H9 (cell line): ENCODE measurements around the gene ERN1. TPM values are rescaled to one million over a fixed set of nuclear protein-coding genes. Genes with fewer than 3 reads are reported as not detected.

ENCODE experiments used
- DNase-seq: peaks from one replicate; pipeline ENCODE4 v3.0.0-alpha.2; 2017
- H2AFZ ChIP-seq: one replicate; pipeline ENCODE4 v1.6.1; 2013; ENCODE audit warnings: mild to moderate bottlenecking, low read length, control low read depth, moderate library complexity
- H2AK5ac ChIP-seq: 2 replicates; pipeline ENCODE4 v1.6.1; 2013; ENCODE audit warnings: low read length, control low read depth, mixed read lengths; ENCODE audit not compliant: insufficient read length
- H2BK120ac ChIP-seq: one replicate; pipeline ENCODE4 v1.6.1; 2013; ENCODE audit warnings: low read depth, mild to moderate bottlenecking, low read length, control low read depth, inconsistent platforms; ENCODE audit not compliant: poor library complexity, severe bottlenecking
- H2BK12ac ChIP-seq: 2 replicates; pipeline ENCODE4 v1.6.1; 2013; ENCODE audit warnings: low read length, control low read depth, mixed read lengths, low read depth; ENCODE audit not compliant: insufficient read length
- H2BK15ac ChIP-seq: 2 replicates; pipeline ENCODE4 v1.6.1; 2013; ENCODE audit warnings: low read depth, low read length, control low read depth
- H2BK20ac ChIP-seq: one replicate; pipeline ENCODE4 v1.6.1; 2013; ENCODE audit warnings: low read depth, mild to moderate bottlenecking, low read length, control low read depth, inconsistent platforms; ENCODE audit not compliant: poor library complexity, severe bottlenecking
- H2BK5ac ChIP-seq: 2 replicates; pipeline ENCODE4 v1.6.1; 2013; ENCODE audit warnings: low read length, control low read depth, mixed read lengths; ENCODE audit not compliant: insufficient read length
- H3K14ac ChIP-seq: 2 replicates; pipeline ENCODE4 v1.6.1; 2013; ENCODE audit warnings: low read length, control low read depth; ENCODE audit not compliant: insufficient read depth
- H3K18ac ChIP-seq: 2 replicates; pipeline ENCODE4 v1.6.1; 2013; ENCODE audit warnings: low read depth, mild to moderate bottlenecking, mixed read lengths, low read length, control low read depth; ENCODE audit not compliant: insufficient read length
- H3K23ac ChIP-seq: 2 replicates; pipeline ENCODE4 v1.6.1; 2013; ENCODE audit warnings: low read length, control low read depth, mixed read lengths, low read depth; ENCODE audit not compliant: insufficient read length
- H3K23me2 ChIP-seq: 2 replicates; pipeline ENCODE4 v1.6.1; 2013; ENCODE audit warnings: low read depth, mild to moderate bottlenecking, mixed read lengths, low read length, control low read depth; ENCODE audit not compliant: insufficient read length, poor library complexity, severe bottlenecking
- H3K27ac ChIP-seq: 2 replicates; pipeline ENCODE4 v1.5.1; 2013; ENCODE audit warnings: low read length, control low read depth, mixed read lengths, low read depth; ENCODE audit not compliant: insufficient read length
- H3K27me3 ChIP-seq: 2 replicates; pipeline ENCODE4 v1.6.1; 2013; ENCODE audit warnings: low read length, control low read depth, inconsistent platforms; ENCODE audit not compliant: insufficient read depth
- H3K4ac ChIP-seq: 2 replicates; pipeline ENCODE4 v1.6.1; 2013; ENCODE audit warnings: low read depth, mild to moderate bottlenecking, control low read depth, inconsistent platforms, low read length, moderate library complexity
- H3K4me1 ChIP-seq: 2 replicates; pipeline ENCODE4 v1.6.1; 2013; ENCODE audit warnings: low read length, control low read depth, inconsistent platforms; ENCODE audit not compliant: insufficient read depth
- H3K4me2 ChIP-seq: 2 replicates; pipeline ENCODE4 v1.6.1; 2013; ENCODE audit warnings: low read length, control low read depth, mixed read lengths; ENCODE audit not compliant: insufficient read length, insufficient read depth
- H3K56ac ChIP-seq: 2 replicates; pipeline ENCODE4 v1.6.1; 2013; ENCODE audit warnings: low read depth, mild to moderate bottlenecking, mixed read lengths, low read length, control low read depth; ENCODE audit not compliant: insufficient read length
- H3K79me1 ChIP-seq: 2 replicates; pipeline ENCODE4 v1.6.1; 2013; ENCODE audit warnings: low read depth, mild to moderate bottlenecking, moderate library complexity, low read length, control low read depth, inconsistent platforms; ENCODE audit not compliant: insufficient read depth, poor library complexity, severe bottlenecking
- H3K79me2 ChIP-seq: 2 replicates; pipeline ENCODE4 v1.6.1; 2013; ENCODE audit warnings: low read length, control low read depth, inconsistent platforms; ENCODE audit not compliant: insufficient read depth
- H3K9ac ChIP-seq: 2 replicates; pipeline ENCODE4 v1.6.1; 2013; ENCODE audit warnings: low read length, control low read depth, mixed read lengths; ENCODE audit not compliant: insufficient read length; ENCODE audit errors: extremely low read depth
- H3K9me3 ChIP-seq: one replicate; pipeline ENCODE4 v1.6.1; 2013; ENCODE audit warnings: low read depth, low read length, inconsistent platforms; ENCODE audit not compliant: control insufficient read depth
- H3T11ph ChIP-seq: one replicate; pipeline ENCODE4 v1.6.1; 2013; ENCODE audit warnings: mild to moderate bottlenecking, low read length, control low read depth, inconsistent platforms
- H4K20me1 ChIP-seq: one replicate; pipeline ENCODE4 v1.6.1; 2013; ENCODE audit not compliant: control insufficient read depth, insufficient read length, insufficient read depth
- H4K5ac ChIP-seq: 2 replicates; pipeline ENCODE4 v1.6.1; 2013; ENCODE audit warnings: low read depth, mild to moderate bottlenecking, mixed read lengths, low read length, control low read depth; ENCODE audit not compliant: insufficient read length
- H4K8ac ChIP-seq: replicated peaks from 2 replicates; pipeline ENCODE4 v1.6.1; 2013; ENCODE audit warnings: low read length, control low read depth, mixed read lengths, low read depth; ENCODE audit not compliant: insufficient read length
- H4K91ac ChIP-seq: 2 replicates; pipeline ENCODE4 v1.6.1; 2013; ENCODE audit warnings: low read depth, mild to moderate bottlenecking, moderate library complexity, mixed read lengths, low read length, control low read depth; ENCODE audit not compliant: insufficient read length
- H3K27ac Mint-ChIP-seq, 3 experiments: 2 replicates in 2 of 3; 3 replicates in 1 of 3; pipeline ENCODE4 v1.8.0; 2020 to 2021; ENCODE audit warnings: mixed read lengths in 3 of 3, mild to moderate bottlenecking in 1 of 3, moderate library complexity in 1 of 3
- H3K27me3 Mint-ChIP-seq: 2 replicates; pipeline ENCODE4 v1.8.0; 2021; ENCODE audit warnings: low read depth, mild to moderate bottlenecking, moderate library complexity, mixed read lengths
- H3K36me3 Mint-ChIP-seq, 3 experiments: 2 replicates in 2 of 3; 3 replicates in 1 of 3; pipeline ENCODE4 v1.8.0; 2020 to 2021; ENCODE audit warnings: low read depth in 3 of 3, mixed read lengths in 3 of 3; ENCODE audit not compliant: insufficient read depth in 1 of 3
- H3K4me1 Mint-ChIP-seq, 2 experiments: 2 replicates each; pipeline ENCODE4 v1.8.0; 2020; ENCODE audit warnings: mixed read lengths in 2 of 2
- H3K4me3 Mint-ChIP-seq, 2 experiments: 2 replicates in 1 of 2; 3 replicates in 1 of 2; pipeline ENCODE4 v1.8.0; 2020 to 2021; ENCODE audit warnings: mild to moderate bottlenecking in 2 of 2, mixed read lengths in 2 of 2, moderate library complexity in 1 of 2
- H3K9me3 Mint-ChIP-seq, 2 experiments: 2 replicates in 1 of 2; 3 replicates in 1 of 2; pipeline ENCODE4 v1.8.0; 2020; ENCODE audit warnings: mild to moderate bottlenecking in 2 of 2, mixed read lengths in 2 of 2, moderate library complexity in 1 of 2
- WGBS: extraction: QIAGEN DNeasy Blood & Tissue Kit; methylation state at CpG from one replicate; pipeline ENCODE4 v1.1.7; 2013; ENCODE audit warnings: missing lambda C conversion rate, low lambda C conversion rate, mixed read lengths; ENCODE audit not compliant: insufficient read length; ENCODE audit errors: extremely low coverage; 5-methylcytosine and 5-hydroxymethylcytosine counted together
- total RNA-seq: library from RNA; stranded (reverse); gene quantifications from 2 replicates; pipeline ENCODE4 v1.2.1, GENCODE V29; 2021
- TF ChIP-seq, protein P1 (sequence below): fragments of 200-600 bp; sonication (generic); conservative IDR thresholded peaks from 3 replicates; pipeline ENCODE4 v1.8.0; 2021; ENCODE audit warnings: antibody characterized with exemption, mild to moderate bottlenecking

ERN1 gene
- total RNA-seq, 1 experiment from 2014 or later: 5.0 TPM

- H3K18ac ChIP-seq: no peak overlapping the region
- no peak overlapping the region for H2BK12ac ChIP-seq
- H3K56ac ChIP-seq: no peak overlapping the region
- H3K4me1 ChIP-seq: peaks cover 5% of the 10 kb centered on the region; the same call in 1 of the 2 replicates
- peaks cover 0 to 3% of the 10 kb centered on the region in 2 experiments; a peak in 1 of 5 replicates for H3K9me3 Mint-ChIP-seq
- H4K91ac ChIP-seq: no peak overlapping the region
- H3K27me3 Mint-ChIP-seq: no peaks in the 10 kb centered on the region; the same call in 1 of the 2 replicates
- H2BK120ac ChIP-seq: no peak overlapping the region
- no peak overlapping the region for H3K4ac ChIP-seq
- no CpG with 5 or more reads among the region's 4 CpGs for WGBS
- no peak overlapping the region for H2BK5ac ChIP-seq
- TF ChIP-seq, protein P1, sequence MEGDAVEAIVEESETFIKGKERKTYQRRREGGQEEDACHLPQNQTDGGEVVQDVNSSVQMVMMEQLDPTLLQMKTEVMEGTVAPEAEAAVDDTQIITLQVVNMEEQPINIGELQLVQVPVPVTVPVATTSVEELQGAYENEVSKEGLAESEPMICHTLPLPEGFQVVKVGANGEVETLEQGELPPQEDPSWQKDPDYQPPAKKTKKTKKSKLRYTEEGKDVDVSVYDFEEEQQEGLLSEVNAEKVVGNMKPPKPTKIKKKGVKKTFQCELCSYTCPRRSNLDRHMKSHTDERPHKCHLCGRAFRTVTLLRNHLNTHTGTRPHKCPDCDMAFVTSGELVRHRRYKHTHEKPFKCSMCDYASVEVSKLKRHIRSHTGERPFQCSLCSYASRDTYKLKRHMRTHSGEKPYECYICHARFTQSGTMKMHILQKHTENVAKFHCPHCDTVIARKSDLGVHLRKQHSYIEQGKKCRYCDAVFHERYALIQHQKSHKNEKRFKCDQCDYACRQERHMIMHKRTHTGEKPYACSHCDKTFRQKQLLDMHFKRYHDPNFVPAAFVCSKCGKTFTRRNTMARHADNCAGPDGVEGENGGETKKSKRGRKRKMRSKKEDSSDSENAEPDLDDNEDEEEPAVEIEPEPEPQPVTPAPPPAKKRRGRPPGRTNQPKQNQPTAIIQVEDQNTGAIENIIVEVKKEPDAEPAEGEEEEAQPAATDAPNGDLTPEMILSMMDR: no peak
- no peaks in the 10 kb centered on the region for H3K79me1 ChIP-seq
- H3K27ac Mint-ChIP-seq: peak overlapping the region in 1 of 3 experiments; percentile 15; a peak in 1 of 7 replicates
- H2AK5ac ChIP-seq: no peak overlapping the region
- H2BK15ac ChIP-seq: no peak overlapping the region
- no peak overlapping the region for H3K23ac ChIP-seq
- H3K27ac ChIP-seq: no peak overlapping the region
- H4K5ac ChIP-seq: no peak overlapping the region
- no peaks in the 10 kb centered on the region for H3K79me2 ChIP-seq
- no peaks in the 10 kb centered on the region for H3K9me3 ChIP-seq
- no peak overlapping the region for H2BK20ac ChIP-seq
- no peak overlapping the region for H3T11ph ChIP-seq
- H4K20me1 ChIP-seq: no peaks in the 10 kb centered on the region
- H4K8ac ChIP-seq: no peak overlapping the region
- no peak overlapping the region for H3K14ac ChIP-seq
- no peak overlapping the region for H2AFZ ChIP-seq
- H3K4me3 Mint-ChIP-seq: no peak overlapping the region
- H3K9ac ChIP-seq: no peak overlapping the region
- DNase-seq: no peak
- no peaks in the 10 kb centered on the region for H3K23me2 ChIP-seq
- H3K27me3 ChIP-seq: no peaks in the 10 kb centered on the region
- no peak overlapping the region for H3K4me2 ChIP-seq
- H3K4me1 Mint-ChIP-seq: peaks cover 12 to 13% of the 10 kb centered on the region in 2 experiments
- H3K36me3 Mint-ChIP-seq: peaks cover 6 to 13% (median 8%) of the 10 kb centered on the region in 3 experiments; a peak in 5 of 7 replicates
Measured at GRCh38 chr17:64092952-64093451, 36.9 kb downstream of the ERN1 start.
